HG02610 (cell line): ENCODE results near the gene NGEF.
"Not testable (repeated sequence)": the region's sequence is repeated elsewhere in the genome, so short reads cannot be mapped to it uniquely, and the experiment has no call there.

Experiments
- ATAC-seq: cut with Tn5 transposase; IDR thresholded peaks from one replicate; pipeline ENCODE4 v1.9.1; 2021; ENCODE audit warnings: mild to moderate bottlenecking, moderate library complexity; ENCODE audit not compliant: unreplicated experiment

Gene NGEF

DNA sequence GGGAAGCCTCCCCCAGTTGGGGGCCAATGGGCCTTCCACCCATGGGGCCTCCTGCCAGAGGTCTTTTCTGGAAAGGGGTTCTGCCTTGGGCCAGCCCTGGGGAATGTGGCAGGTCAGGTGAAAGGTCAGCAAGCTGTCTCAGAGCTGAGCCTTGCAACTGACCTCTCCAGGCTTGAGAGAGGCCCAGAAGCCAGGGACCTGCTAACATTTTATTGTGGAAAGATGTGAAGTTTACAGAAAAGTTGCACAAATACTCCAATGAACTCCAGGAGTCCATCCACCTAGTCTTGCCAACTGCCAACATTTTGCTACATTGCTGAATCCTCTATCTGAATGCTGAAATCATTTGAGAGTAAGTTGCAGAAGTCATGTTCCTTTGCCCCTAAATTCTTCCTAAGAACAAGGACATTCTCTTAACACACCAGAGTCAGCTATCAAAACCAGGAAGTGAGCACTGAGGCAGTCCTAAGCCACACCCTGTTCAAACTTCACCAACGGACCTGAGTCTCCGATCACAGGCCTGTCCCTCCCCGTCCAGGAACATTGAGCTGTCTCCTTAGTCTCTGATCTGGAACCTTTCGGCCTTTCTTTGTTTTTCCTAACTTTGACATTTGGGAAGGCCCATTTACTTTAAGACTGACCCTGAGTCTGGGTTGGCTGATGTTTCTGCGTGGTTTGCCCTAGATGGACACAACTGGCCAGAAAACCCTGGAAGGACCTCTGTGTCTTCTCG lies 139.0 kb downstream of the NGEF start:
- ATAC-seq: no peak

- ATAC-seq: no peak
Measured at GRCh38 chr2:232873292-232873908, 139.7 kb downstream of the NGEF start.

DNA sequence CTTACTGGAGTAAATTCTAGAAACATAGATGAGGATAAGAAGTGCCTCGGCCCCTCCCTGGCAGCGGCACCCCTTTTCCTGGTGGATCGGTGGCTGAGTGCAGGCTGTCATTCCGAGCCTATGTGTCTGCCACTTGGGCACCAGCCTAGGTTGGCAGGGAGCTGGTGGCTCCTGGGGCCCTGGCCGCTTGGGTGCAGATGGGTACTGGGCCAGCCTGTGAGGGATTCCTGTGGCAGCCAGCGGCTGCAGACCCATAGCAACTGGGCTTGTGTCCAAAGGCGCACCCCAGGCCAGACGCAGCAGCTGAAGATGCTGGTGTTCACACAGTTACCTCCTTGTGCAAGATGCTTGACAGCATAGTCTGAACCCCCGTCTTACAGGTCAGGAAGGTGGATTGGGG lies 140.2 kb downstream of the NGEF start:
- no peak for ATAC-seq

DNA sequence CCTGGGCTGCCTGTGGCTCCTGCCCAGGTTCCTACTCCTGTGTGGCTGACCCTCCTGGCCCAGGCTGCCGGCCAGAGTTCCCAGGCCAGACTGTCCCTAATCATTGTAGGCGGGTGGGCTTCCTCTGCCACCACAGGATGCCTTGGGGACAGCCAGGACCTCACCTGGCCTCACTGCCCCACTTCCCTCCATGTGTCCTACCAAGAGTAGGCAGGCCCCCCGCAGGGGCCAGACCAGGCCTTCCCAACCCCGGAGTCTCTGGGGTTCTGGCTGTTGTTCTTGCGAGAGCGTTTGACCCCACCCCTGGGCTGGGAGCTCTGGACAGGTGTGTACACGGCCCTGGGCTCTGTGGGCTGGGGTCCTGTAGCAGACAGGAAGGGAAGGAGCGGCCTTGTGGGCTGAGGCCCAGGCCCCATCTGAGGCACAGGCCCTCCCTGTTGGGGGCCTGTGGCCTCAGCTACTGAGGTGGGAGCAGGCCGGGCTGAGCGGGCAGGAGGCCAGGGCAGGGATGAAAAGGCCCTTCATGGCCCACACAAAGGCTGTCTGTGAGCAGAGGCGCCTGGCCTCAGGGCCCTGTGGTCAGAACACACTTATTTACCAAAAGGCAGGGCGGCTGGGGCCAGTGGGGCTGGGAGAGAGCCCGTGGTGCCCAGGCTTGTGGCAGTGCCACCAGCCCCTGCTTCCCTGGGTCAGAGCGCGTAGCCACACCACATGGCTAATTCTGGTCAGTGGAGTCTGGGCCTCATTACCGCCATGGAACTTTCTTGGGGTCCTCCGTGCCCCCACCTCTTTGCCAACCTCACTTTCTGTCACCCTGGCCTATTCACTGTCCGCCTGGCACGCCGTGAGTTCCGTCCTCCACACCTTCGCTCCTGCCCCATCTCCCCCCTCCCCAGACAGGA lies 141.0 kb downstream of the NGEF start:
- ATAC-seq: no peak

DNA sequence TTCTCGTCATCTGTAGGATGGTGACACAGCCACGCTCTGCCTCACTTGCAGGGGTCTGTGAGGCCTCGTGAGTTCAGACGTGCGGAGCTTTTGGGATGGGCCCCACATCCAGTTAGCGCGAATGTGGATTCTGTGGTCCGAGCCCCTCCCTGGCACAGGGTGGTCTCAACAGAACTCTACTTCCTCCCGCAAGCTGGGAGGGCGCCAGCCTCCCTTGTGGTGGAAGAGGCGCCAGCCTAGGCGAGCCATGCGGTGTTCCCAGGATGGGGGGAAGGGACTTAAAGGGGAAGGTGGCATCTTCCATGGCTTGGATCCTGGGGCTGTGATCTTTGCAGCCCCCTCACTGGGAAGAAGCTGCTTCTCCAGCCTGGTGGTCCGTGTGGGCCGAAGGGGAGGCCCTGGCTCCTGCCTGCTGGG lies 141.6 kb downstream of the NGEF start:
- no peak for ATAC-seq

GRCh38 chr2:232870766-232871371 lies 142.2 kb downstream of the NGEF start:
- ATAC-seq: no peak

DNA sequence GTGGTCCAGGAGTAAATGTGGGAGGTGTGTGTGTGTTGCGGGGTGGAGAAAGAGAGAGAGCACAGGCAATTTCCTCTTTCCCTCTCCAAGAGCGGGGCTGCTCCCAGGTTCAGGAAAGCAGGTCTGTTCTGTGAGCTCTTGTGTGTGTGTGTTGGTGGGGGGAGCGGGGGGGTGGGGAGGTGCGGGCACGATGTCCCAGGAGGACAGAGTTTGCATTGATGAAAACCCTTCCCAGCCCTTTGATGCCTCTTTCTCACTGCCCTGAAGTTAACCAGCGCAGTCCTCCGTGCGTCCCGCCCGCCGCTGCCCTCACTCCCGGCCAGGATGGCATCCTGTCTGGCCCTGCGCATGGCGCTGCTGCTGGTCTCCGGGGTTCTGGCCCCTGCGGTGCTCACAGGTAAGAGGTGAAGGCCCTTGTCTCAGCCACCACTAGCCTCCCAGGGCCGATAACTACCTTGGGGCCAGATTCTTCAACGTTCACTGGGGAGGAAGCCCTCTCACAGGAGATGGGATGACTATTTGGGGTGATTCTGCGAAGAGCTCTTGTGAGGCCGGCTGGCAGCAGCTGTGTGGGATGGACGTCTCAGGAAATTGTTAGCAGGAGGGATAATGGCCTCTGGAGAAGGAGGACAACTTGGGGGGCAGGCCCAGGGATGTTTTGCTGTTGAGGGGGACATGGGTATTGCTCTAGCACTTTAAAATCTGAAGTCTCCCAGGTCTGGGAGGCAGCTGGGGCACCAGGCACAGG lies 142.9 kb downstream of the NGEF start, which contains the start of gene SNORC:
SNORC (plus strand) TSS at position 247 of the 748 bp plus-strand sequence; CDS start at position 325, 78 bp downstream.
- no peak for ATAC-seq

GRCh38 chr2:232869138-232870017 lies 143.7 kb downstream of the NGEF start:
- no peak for ATAC-seq

GRCh38 chr2:232866104-232866503 lies 147.0 kb downstream of the NGEF start:
- ATAC-seq: no peak

- no peak for ATAC-seq
Measured at GRCh38 chr2:232865165-232865564, 147.9 kb downstream of the NGEF start.

DNA sequence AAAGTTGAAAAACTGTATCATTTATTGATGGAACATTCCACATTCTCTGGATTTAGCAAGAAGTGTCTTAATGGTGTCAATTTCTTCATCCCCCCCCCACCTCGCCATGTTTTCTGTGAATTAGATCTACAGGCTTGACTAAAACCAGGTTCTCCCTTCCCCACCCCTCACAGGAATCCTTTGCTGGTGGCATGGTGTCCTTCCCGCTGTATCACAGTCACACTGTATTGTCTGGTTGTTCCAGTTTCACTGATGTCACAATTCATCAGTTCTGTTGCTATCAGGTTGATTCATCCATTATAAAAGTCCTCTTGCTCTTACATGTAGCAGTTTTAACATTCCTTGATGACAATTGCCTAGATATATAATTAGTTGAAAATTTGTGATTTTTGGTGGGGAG lies 149.1 kb downstream of the NGEF start:
- no peak for ATAC-seq

GRCh38 chr2:232861353-232861752 lies 151.7 kb downstream of the NGEF start:
- no peak for ATAC-seq

DNA sequence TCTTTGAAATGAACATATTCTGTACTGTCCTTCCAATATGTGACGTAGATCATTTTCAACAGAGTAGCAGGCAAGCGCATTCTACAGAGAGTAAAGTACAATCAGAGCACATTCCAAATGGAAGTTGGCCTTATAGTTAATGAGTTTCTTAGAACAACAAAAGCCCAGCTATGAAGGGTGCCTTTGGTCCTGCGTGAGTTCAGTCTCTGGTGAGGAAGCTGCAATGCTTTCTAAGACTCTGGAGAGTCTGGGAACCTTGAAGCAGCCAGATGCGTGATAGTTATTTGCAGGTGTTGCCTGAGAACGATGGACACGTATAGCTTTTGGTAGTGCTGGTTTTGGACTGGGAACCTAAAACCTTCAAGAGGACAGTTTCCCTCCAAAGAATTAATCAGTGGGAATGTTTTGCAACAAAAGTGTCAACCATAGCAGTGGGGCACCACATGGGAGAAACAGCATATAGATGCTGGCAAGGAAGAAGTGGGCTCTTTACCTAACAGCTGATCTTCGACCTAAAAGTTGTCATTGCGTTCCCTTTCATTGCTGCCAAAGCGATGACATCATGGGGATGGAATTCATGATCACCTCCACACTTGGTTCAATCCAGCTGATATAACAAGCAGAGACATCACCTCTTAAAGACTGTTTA lies 152.3 kb downstream of the NGEF start:
- ATAC-seq: no peak

DNA sequence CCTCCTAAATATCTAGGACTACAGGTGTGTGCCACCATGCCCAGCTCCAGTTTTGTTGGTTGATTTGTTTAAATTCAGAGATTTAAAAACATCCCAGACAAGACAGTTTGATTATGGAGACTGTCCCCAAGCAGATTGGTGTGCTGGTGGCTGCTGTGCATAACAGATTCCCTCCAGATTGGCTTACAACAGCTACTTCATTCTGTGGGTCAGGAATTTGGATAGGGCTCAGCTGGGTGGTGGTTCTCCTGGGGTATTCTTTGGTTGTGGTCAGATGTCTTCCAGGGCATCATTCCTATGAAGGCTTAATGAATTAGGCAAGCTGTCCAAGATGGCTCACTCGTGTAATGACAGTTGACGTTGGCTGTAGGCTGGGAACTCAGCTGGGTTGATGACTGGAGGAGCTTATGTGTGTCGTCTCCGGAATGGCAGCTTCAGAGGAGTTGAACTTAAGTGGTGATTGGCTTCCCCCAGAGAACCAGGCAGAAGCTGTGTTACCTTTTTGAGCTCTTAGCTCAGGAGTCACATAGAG lies 153.6 kb downstream of the NGEF start:
- ATAC-seq: no peak

- no peak for ATAC-seq
Measured at GRCh38 chr2:232857158-232857563, 155.9 kb downstream of the NGEF start.

DNA sequence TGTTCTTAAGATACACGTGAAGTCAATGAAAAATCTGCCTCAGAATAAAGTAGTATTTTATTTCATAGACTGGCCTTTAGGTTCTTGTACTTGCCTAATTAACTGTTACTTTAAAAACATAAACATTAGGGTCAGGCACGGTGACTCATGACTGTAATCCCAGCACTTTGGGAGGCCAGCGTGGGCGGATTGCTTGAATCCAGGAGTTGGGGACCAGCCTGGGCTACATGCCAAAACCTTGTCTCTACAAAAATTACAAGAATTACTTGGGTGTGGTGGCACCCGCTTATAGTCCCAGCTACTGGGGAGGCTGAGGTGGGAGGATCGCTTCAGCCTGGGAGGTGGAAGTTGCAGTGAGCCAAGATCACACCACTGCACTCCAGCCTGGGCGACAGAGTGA lies 159.0 kb downstream of the NGEF start:
- ATAC-seq: no peak

GRCh38 chr2:232852676-232853075 lies 160.4 kb downstream of the NGEF start:
- no peak for ATAC-seq

DNA sequence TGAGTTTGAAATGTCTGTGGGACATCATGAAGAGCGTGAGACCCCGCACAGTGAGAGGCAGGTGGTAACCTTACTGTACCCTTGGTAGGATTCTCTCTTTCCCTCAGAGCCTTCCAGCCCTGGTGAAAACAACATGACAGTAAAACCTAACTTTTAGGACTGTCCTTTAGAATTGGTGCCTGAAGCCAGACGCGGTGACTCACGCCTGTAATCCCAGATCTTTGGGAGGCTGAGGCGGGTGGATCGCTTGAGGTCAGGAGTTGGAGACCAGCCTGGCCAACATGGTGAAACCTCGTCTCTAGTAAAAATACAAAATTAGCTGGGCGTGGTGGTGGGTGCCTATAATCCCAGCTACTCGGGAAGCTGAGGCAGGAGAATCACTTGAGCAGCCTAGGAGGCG lies 161.0 kb downstream of the NGEF start:
- not testable (repeated sequence) for ATAC-seq

DNA sequence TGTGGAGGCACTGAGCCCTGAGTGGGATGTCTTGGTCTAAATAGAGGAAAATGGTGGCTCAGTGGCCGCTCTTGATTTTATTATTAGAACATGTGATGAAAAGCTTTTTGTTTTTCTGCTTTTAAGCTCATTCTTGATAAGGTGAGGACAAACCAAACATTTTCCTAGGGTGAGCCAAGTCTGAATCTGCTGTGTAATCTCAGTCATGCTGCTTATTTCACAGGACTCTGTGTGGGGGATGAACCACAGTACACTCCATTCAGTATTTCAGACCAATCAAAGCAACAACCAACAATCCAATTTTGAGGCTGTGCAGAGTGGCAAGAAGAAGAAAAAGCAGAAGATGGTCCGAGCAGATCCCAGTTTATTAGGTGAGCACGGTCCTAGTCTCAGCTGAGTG lies 163.0 kb downstream of the NGEF start:
- ATAC-seq: no peak
